Measurements from ENCODE around the gene C2CD4B.

C2CD4B gene

GRCh38 chr15:62165104-62165792, at the start of gene C2CD4B:
C2CD4B (minus strand) TSS chr15:62165285; CDS start chr15:62164984, 301 bp downstream.
- DNase-seq (ENCODE audit: low read depth), result peak; percentile 5

- no peak for DNase-seq (ENCODE audit: low read depth)
These were observed 47.7 kb upstream of the C2CD4B start for GRCh38 chr15:62212741-62213140.

GRCh38 chr15:62211348-62211747, 46.3 kb upstream of the C2CD4B start:
- no peak for DNase-seq (ENCODE audit: low read depth)

- no peak for DNase-seq (ENCODE audit: low read depth)
These were observed 44.7 kb upstream of the C2CD4B start for GRCh38 chr15:62209821-62210220.

GRCh38 chr15:62209322-62209721, 44.2 kb upstream of the C2CD4B start:
- DNase-seq (ENCODE audit: low read depth), result no peak

GRCh38 chr15:62208884-62209283, 43.8 kb upstream of the C2CD4B start:
- no peak for DNase-seq (ENCODE audit: low read depth)

GRCh38 chr15:62208367-62208766, 43.3 kb upstream of the C2CD4B start:
- DNase-seq (ENCODE audit: low read depth), result no peak

- DNase-seq (ENCODE audit: low read depth), result no peak
These were observed 25.6 kb upstream of the C2CD4B start for GRCh38 chr15:62190675-62191074.

GRCh38 chr15:62190274-62190673, 25.2 kb upstream of the C2CD4B start:
- no peak for DNase-seq (ENCODE audit: low read depth)

- no peak for DNase-seq (ENCODE audit: low read depth)
These were observed 23.7 kb upstream of the C2CD4B start for GRCh38 chr15:62188744-62189143.

GRCh38 chr15:62187910-62188309, 22.8 kb upstream of the C2CD4B start:
- no peak for DNase-seq (ENCODE audit: low read depth)

GRCh38 chr15:62187425-62187824, 22.3 kb upstream of the C2CD4B start:
- DNase-seq (ENCODE audit: low read depth), result no peak

- no peak for DNase-seq (ENCODE audit: low read depth)
These were observed 21.5 kb upstream of the C2CD4B start for GRCh38 chr15:62186578-62186977.

- DNase-seq (ENCODE audit: low read depth), result no peak
These were observed 18.0 kb upstream of the C2CD4B start for GRCh38 chr15:62183130-62183529.

- no peak for DNase-seq (ENCODE audit: low read depth)
These were observed 8.1 kb upstream of the C2CD4B start for GRCh38 chr15:62173215-62173614.

GRCh38 chr15:62171882-62172281, 6.8 kb upstream of the C2CD4B start:
- no peak for DNase-seq (ENCODE audit: low read depth)

- DNase-seq (ENCODE audit: low read depth), result no peak
These were observed 799 bp upstream of the C2CD4B start for GRCh38 chr15:62165793-62166375.

- DNase-seq (ENCODE audit: low read depth), result no peak
These were observed 535 bp downstream of the C2CD4B start for GRCh38 chr15:62164396-62165103.

GRCh38 chr15:62164014-62164395, 1.1 kb downstream of the C2CD4B start:
- no peak for DNase-seq (ENCODE audit: low read depth)

GRCh38 chr15:62163397-62164013, 1.6 kb downstream of the C2CD4B start:
- no peak for DNase-seq (ENCODE audit: low read depth)

- DNase-seq (ENCODE audit: low read depth), result no peak
These were observed 11.9 kb downstream of the C2CD4B start for GRCh38 chr15:62153228-62153627.

GRCh38 chr15:62150445-62150844, 14.6 kb downstream of the C2CD4B start:
- no peak for DNase-seq (ENCODE audit: low read depth)

- DNase-seq (ENCODE audit: low read depth), result no peak
These were observed 15.4 kb downstream of the C2CD4B start for GRCh38 chr15:62149729-62150128.
